HEK293 (cell line): ENCODE results near the gene SS18.

Source experiments
- CTCF ChIP-seq: fragments of 450-650 bp; formaldehyde crosslinking; IDR thresholded peaks from 2 replicates; pipeline ENCODE4 v1.5.1; 2016; ENCODE audit warnings: missing biosample characterization, missing genetic modification characterization
- KLF7 ChIP-seq: fragments of 450-650 bp; formaldehyde crosslinking; IDR thresholded peaks from 2 replicates; pipeline ENCODE4 v1.5.1; 2016; ENCODE audit warnings: missing biosample characterization, missing genetic modification characterization, borderline replicate concordance
- MYNN ChIP-seq: fragments of 450-650 bp; formaldehyde crosslinking; IDR thresholded peaks from 2 replicates; pipeline ENCODE4 v1.5.1; 2016; ENCODE audit warnings: missing biosample characterization, missing genetic modification characterization, borderline replicate concordance
- ZNF549 ChIP-seq: fragments of 450-650 bp; IDR thresholded peaks from 2 replicates; pipeline ENCODE4 v1.5.1; 2018; ENCODE audit warnings: missing biosample characterization, missing genetic modification characterization, mild to moderate bottlenecking, inconsistent platforms, moderate library complexity

DNA sequence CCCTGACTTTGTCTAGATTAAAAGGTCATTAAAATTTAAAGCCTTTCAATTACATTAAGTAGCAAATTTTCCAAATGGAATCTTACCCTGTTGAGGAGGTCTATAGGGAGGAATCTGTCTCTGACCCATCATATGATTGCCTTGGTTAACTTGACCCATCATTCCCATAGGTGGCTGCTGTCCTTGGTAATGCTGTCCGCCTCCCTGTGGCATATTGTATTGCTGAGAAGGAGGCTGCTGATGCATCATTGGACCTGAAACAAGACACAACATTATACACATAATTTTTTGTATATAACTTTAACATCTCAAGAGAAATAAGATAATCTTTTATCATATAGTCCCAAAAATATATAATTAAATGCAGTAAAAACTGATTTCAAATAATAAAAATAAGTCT, 51.2 kb downstream of the SS18 start:
- TF ChIP-seq CTCF = no peak
- no peak for TF ChIP-seq ZNF549 (tag by site-specific recombination)
- no peak for TF ChIP-seq MYNN (tag by site-specific recombination)
- no peak for TF ChIP-seq KLF7 (tag by site-specific recombination)
